Gastrocnemius medialis (tissue), 4 donors: ENCODE measurements around the gene DPM2. TPM values are rescaled to one million over a fixed set of nuclear protein-coding genes. Genes with fewer than 3 reads are reported as not detected.

Experiments used
- ATAC-seq, 2 donors: fragments of 150-250 bp; one replicate each; pipeline ENCODE4 v1.9.1; 2016
- DNase-seq, 2 donors: peaks; one replicate each; pipeline ENCODE4 v3.0.0-alpha.2; 2019
- H3K27ac ChIP-seq, 4 donors: fragments of 200-600 bp; sonication (generic); 1 replicate in 1 of 4; 2 replicates in 3 of 4; pipeline ENCODE4 v1.5.1; 2016 to 2018; ENCODE audit warnings: mild to moderate bottlenecking in 2 of 4, moderate library complexity in 1 of 4
- H3K27me3 ChIP-seq, 3 donors: fragments of 200-600 bp; sonication (generic) in 2 of 3; 1 replicate in 1 of 3; 2 replicates in 2 of 3; pipeline versions ENCODE4 v1.5.1 to v1.6.0; 2016 to 2019; ENCODE audit warnings: mild to moderate bottlenecking in 1 of 3, moderate library complexity in 1 of 3
- H3K36me3 ChIP-seq, 2 donors: fragments of 200-600 bp; sonication (generic) in 1 of 2; one replicate each; pipeline ENCODE4 v1.5.1; 2017 to 2018
- H3K4me1 ChIP-seq, 2 donors: fragments of 200-600 bp; sonication (generic) in 1 of 2; one replicate each; pipeline ENCODE4 v1.5.1; 2016 to 2017; ENCODE audit warnings: mild to moderate bottlenecking in 2 of 2
- H3K4me3 ChIP-seq, 4 donors: fragments of 200-600 bp; sonication (generic) in 3 of 4; 1 replicate in 1 of 4; 2 replicates in 3 of 4; pipeline ENCODE4 v1.5.1; 2016 to 2019; ENCODE audit warnings: mild to moderate bottlenecking in 2 of 4
- H3K9me3 ChIP-seq, 3 donors: fragments of 200-600 bp; sonication (generic) in 2 of 3; 1 replicate in 1 of 3; 2 replicates in 2 of 3; pipeline ENCODE4 v1.5.1; 2016 to 2019
- POLR2A ChIP-seq, 2 donors: fragments of 450-650 bp; IDR thresholded peaks; one replicate each; pipeline ENCODE4 v1.6.1; 2017; ENCODE audit warnings: antibody characterized with exemption in 2 of 2, mild to moderate bottlenecking in 2 of 2, moderate library complexity in 2 of 2
- in situ Hi-C, 4 donors: fragments of 200-750 bp; cut with MboI; loops; one replicate each; pipeline versions ENCODE4 v1.15.0 to v1.8.0; 2017; ENCODE audit warnings: low sequenced_read_pairs in 4 of 4
- intact Hi-C: fragments of 100-400 bp; cut with DNase I; formaldehyde crosslinking; loops from one replicate; pipeline ENCODE4 v1.15.1; 2023; ENCODE audit warnings: low total_unique reads
- total RNA-seq, 4 donors: library from RNA; depleted of rRNA; stranded (reverse); fragments of >200 nt; gene quantifications; one replicate each; pipeline versions ENCODE4 v1.1.0 to v1.2.3, GENCODE V29; 2016
- TF ChIP-seq, protein P1 (sequence below), 5 experiments: fragments of 450-650 bp in 3 of 5; fragments of 200-600 bp in 2 of 5; sonication (generic) in 2 of 5; IDR thresholded peaks in 4 of 5; conservative IDR thresholded peaks in 1 of 5; 1 replicate in 4 of 5; 2 replicates in 1 of 5; pipeline ENCODE4 v1.5.1; 2016 to 2019; ENCODE audit warnings: antibody characterized with exemption in 5 of 5, mild to moderate bottlenecking in 3 of 5, moderate library complexity in 3 of 5

The DPM2 gene
- total RNA-seq, 4 donors from 2014 or later = 4.7 to 10.4 (median 5.9) TPM

DNA sequence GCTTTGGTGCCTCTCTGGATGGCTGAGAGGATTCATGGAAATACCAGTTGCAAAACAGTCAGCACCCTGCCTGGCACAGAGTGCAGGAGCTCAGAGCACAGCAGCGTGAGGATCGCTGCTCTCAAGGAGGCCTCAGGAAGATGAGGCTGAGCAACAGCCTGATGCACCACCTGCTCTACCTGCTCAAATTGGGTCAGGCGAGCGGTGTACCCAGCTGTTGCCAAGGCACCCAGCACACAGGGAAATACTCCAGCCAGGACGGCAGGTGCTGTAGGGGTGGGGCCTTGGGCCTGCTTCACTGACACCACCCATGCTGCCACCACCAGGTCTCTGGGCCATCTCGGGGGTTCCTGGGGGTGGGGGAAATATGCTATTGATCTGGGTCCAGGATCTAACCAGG is 38.8 kb upstream of the DPM2 start:
- no peak overlapping the region for H3K27ac ChIP-seq
- peak in 1 of 2 donors; percentile 60 for DNase-seq

DNA sequence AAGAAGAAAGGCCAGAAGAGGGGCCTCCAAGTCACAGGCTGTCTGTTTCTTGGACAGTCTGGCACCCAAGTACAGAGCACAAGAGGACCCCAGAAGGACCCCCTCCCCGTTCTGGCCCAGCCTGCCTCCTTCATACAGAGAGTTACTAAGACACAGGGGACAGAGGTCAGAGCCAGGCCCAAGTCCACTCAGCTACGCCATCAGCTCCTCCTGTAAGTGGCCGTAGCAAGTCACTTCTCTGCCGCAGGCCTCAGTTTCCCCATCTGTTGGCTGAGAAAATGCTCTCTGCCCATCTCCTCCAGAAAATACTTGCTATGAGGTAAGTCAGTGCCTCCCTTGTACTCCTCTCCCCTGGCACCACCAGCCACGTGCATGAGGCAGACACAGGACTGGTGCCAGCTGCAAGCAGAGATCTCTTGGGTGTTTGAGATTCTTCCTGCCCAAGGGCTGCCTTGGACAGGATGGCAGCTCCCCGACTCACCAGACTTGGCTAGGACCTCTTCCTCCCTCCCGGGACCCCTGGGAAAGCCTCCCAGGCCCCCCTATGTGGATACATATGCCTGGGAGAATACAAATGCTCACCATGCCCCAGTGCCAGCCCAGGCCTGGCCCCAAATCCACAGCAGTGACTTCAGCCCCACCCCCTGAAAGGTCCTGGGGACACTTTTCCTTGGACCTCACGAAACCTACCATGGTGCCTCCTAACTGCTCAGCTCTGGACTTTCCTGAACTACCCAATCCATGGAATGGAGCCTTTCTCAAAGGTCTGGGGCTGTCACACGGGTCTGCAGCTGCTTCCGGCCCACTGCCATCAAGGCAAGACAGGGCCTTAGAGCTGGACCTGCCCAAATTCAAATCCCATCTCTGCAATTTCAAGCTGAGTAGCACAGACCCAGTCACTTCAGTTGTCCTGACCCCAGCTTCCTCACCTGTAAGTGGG is 38.0 kb upstream of the DPM2 start:
- intact Hi-C loops = no loop called here
- ATAC-seq = no peak

More for the DNA sequence above, 38.8 kb upstream of the DPM2 start:
- H3K27me3 ChIP-seq = no peaks in the 10 kb centered on the region
- no peaks in the 10 kb centered on the region for H3K36me3 ChIP-seq
- TF ChIP-seq, protein P1, sequence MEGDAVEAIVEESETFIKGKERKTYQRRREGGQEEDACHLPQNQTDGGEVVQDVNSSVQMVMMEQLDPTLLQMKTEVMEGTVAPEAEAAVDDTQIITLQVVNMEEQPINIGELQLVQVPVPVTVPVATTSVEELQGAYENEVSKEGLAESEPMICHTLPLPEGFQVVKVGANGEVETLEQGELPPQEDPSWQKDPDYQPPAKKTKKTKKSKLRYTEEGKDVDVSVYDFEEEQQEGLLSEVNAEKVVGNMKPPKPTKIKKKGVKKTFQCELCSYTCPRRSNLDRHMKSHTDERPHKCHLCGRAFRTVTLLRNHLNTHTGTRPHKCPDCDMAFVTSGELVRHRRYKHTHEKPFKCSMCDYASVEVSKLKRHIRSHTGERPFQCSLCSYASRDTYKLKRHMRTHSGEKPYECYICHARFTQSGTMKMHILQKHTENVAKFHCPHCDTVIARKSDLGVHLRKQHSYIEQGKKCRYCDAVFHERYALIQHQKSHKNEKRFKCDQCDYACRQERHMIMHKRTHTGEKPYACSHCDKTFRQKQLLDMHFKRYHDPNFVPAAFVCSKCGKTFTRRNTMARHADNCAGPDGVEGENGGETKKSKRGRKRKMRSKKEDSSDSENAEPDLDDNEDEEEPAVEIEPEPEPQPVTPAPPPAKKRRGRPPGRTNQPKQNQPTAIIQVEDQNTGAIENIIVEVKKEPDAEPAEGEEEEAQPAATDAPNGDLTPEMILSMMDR (IDR thresholded peaks at IDR 0.05 in 4 of 5, conservative IDR thresholded peaks at IDR 0.05 in 1 of 5) = no peak
- no peak for TF ChIP-seq POLR2A (IDR thresholded peaks at IDR 0.05)
- ATAC-seq = no peak
- in situ Hi-C loops (no loop called here), intact Hi-C loops (no loop called here)
- no peaks in the 10 kb centered on the region for H3K9me3 ChIP-seq
- H3K4me3 ChIP-seq = no peak overlapping the region
- peaks cover 81 to 89% of the 10 kb centered on the region in 2 donors for H3K4me1 ChIP-seq

DNA sequence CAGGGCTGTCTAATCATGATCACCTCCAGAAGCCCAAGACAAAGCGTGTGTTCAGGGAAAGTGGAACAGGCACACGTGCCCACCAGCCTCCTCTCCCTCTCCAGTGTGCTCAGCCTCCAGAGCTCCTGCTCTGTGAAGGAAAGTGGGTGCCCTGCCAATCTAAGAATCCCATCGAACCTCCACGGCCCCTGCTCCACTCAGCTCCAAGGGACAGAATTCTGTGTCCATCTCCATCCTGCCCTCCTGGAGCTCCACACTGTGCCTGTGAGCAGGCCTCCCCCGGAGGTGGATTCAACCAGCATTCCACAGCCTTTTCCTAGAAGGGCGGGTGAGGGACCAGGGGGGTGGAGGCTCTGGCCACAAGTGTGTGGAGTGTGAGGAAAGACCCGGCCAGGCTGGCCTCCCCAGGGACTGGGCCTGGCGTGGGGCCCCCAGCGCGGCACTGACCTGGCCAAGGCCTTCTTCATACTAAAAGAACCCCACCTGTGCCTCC is 37.2 kb upstream of the DPM2 start:
- no peak overlapping the region for H3K4me3 ChIP-seq
- H3K9me3 ChIP-seq = no peaks in the 10 kb centered on the region
- H3K36me3 ChIP-seq = no peaks in the 10 kb centered on the region
- no peak for TF ChIP-seq POLR2A (IDR thresholded peaks at IDR 0.05)
- TF ChIP-seq, protein P1 (IDR thresholded peaks at IDR 0.05 in 4 of 5, conservative IDR thresholded peaks at IDR 0.05 in 1 of 5) = no peak
- peak overlapping the region in 3 of 4 donors; percentile 33 to 93 (median 86) for H3K27ac ChIP-seq
- H3K4me1 ChIP-seq = peaks cover 81 to 89% of the 10 kb centered on the region in 2 donors
- ATAC-seq = no peak
- H3K27me3 ChIP-seq = no peaks in the 10 kb centered on the region
- DNase-seq = peak in 1 of 2 donors; percentile 41
- in situ Hi-C loops (loop anchor here in 2 of 4 donors (25.0 kb wide), 1 partner anchor 137 kb away; no protein-coding TSS in a partner anchor), intact Hi-C loops (no loop called here)

More for the DNA sequence above, 38.0 kb upstream of the DPM2 start:
- H3K36me3 ChIP-seq = no peaks in the 10 kb centered on the region
- no peak overlapping the region for H3K4me3 ChIP-seq
- DNase-seq = peak in 1 of 2 donors; percentile 21
- H3K27me3 ChIP-seq = no peaks in the 10 kb centered on the region
- no peak for TF ChIP-seq POLR2A (IDR thresholded peaks at IDR 0.05)
- TF ChIP-seq, protein P1 (IDR thresholded peaks at IDR 0.05 in 4 of 5, conservative IDR thresholded peaks at IDR 0.05 in 1 of 5) = no peak
- H3K9me3 ChIP-seq = no peaks in the 10 kb centered on the region
- H3K4me1 ChIP-seq = peaks cover 79 to 93% of the 10 kb centered on the region in 2 donors
- H3K27ac ChIP-seq = peak overlapping the region in 1 of 4 donors; percentile 86
- in situ Hi-C loops = no loop called here

DNA sequence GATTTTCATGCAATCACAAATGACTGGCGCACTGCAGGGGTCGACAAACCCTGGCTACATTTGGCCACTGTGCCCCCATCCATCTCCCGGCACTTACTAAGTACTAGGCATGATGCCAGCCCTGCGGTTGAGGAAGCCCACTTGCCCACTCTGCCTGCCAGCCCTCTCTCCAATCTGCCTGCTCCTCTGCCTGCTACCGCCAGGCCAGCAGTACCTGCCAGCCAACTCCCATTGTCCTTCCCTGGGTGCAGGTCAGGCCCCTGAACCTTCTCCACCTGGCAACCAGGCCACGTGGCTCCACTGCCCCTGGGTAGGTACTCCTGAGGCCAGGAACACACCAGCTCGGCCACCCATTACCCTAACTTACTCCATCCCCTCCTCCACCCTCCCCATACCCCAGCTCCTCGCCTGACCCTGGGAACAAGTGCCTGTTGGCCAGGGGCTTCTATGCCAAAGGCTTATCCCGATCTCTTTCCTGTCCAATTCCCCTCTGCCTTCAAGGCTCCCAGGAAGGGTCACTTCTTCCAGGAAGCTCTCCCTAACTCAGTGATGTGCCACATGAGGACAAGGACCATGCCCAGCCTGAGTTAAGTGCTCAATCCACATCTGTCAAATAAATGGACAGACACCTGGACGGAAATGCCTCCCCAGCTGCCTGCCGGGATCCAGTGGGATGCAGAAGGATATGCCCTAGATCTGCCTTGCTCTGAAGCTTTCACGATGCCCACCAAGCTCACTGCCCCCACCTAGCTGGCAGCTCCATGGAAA is 36.5 kb upstream of the DPM2 start:
- ATAC-seq = no peak
- intact Hi-C loops = no loop called here
- H3K36me3 ChIP-seq = no peaks in the 10 kb centered on the region
- TF ChIP-seq, protein P1 (IDR thresholded peaks at IDR 0.05 in 4 of 5, conservative IDR thresholded peaks at IDR 0.05 in 1 of 5) = no peak
- no peak for TF ChIP-seq POLR2A (IDR thresholded peaks at IDR 0.05)
- H3K4me3 ChIP-seq = no peak overlapping the region
- H3K4me1 ChIP-seq = peaks cover 81 to 86% of the 10 kb centered on the region in 2 donors
- peak in 1 of 2 donors; percentile 32 for DNase-seq
- no peaks in the 10 kb centered on the region for H3K9me3 ChIP-seq
- H3K27ac ChIP-seq = peak overlapping the region; percentile 79 to 93 (median 87)
- no peaks in the 10 kb centered on the region for H3K27me3 ChIP-seq
- in situ Hi-C loops = loop anchor here in 2 of 4 donors (25.0 kb wide), 1 partner anchor 138 kb away; no protein-coding TSS in a partner anchor
